ENCODE data around the gene CRIM1.

Gene CRIM1

DNA sequence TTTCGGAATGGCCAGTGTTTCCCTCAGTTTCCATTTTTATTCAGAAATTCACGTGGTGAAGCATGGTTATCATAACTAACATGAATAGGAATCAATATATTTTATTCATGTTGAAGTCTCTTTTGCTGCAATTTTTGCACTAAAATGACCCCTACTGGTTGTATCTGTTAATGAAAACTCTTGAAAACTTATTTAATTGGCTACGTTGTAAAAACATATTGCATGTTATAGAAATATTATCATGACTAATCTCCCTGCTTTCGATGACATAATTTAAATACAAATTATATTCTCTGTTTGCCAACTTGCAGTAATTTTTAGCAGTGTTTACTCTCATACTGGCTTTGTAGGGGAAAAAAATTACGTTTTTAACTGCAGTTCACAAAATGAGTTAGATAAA is 3.5 kb downstream of the CRIM1 start:
- TF ChIP-seq FOXP2 (optimal IDR thresholded peaks at IDR 0.05; ENCODE audit: borderline replicate concordance, extremely low read depth, extremely low read length, insufficient read depth) = no peak
- no peak for TF ChIP-seq POLR2AphosphoS5 (IDR thresholded peaks at IDR 0.05; ENCODE audit: low read depth, low read length)

DNA sequence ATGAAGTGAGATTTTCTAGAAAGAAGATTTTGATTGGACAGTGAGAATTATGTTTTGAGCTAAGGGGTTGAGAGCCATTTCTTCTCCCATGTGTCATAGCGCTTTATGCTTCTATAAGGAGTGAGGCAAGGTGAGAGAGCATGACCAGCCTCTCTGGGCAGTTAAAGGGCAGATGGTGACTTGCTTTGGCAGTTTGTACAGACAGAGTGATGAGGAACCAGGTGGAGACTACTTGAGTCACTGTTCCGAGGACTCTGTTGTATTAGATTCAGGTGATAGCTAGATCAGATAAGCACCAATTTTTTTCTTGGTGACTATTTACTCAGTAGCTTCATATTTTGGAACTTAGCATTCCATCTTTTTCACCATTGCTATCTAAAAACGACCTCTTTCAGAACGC is 4.5 kb downstream of the CRIM1 start:
- TF ChIP-seq POLR2AphosphoS5 (IDR thresholded peaks at IDR 0.05; ENCODE audit: low read depth, low read length) = no peak
- no peak for TF ChIP-seq FOXP2 (optimal IDR thresholded peaks at IDR 0.05; ENCODE audit: borderline replicate concordance, extremely low read depth, extremely low read length, insufficient read depth)
- TF ChIP-seq SIN3A (IDR thresholded peaks at IDR 0.05; ENCODE audit: borderline replicate concordance, insufficient read depth, low read length) = no peak
- no peak for TF ChIP-seq TAF1 (IDR thresholded peaks at IDR 0.05; ENCODE audit: borderline replicate concordance, insufficient read depth, low read length)
- TF ChIP-seq, protein P1, sequence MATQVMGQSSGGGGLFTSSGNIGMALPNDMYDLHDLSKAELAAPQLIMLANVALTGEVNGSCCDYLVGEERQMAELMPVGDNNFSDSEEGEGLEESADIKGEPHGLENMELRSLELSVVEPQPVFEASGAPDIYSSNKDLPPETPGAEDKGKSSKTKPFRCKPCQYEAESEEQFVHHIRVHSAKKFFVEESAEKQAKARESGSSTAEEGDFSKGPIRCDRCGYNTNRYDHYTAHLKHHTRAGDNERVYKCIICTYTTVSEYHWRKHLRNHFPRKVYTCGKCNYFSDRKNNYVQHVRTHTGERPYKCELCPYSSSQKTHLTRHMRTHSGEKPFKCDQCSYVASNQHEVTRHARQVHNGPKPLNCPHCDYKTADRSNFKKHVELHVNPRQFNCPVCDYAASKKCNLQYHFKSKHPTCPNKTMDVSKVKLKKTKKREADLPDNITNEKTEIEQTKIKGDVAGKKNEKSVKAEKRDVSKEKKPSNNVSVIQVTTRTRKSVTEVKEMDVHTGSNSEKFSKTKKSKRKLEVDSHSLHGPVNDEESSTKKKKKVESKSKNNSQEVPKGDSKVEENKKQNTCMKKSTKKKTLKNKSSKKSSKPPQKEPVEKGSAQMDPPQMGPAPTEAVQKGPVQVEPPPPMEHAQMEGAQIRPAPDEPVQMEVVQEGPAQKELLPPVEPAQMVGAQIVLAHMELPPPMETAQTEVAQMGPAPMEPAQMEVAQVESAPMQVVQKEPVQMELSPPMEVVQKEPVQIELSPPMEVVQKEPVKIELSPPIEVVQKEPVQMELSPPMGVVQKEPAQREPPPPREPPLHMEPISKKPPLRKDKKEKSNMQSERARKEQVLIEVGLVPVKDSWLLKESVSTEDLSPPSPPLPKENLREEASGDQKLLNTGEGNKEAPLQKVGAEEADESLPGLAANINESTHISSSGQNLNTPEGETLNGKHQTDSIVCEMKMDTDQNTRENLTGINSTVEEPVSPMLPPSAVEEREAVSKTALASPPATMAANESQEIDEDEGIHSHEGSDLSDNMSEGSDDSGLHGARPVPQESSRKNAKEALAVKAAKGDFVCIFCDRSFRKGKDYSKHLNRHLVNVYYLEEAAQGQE (IDR thresholded peaks at IDR 0.05; ENCODE audit: insufficient read depth in 1 of 2, low read depth in 2 of 2, low read length in 2 of 2) = no peak

DNA sequence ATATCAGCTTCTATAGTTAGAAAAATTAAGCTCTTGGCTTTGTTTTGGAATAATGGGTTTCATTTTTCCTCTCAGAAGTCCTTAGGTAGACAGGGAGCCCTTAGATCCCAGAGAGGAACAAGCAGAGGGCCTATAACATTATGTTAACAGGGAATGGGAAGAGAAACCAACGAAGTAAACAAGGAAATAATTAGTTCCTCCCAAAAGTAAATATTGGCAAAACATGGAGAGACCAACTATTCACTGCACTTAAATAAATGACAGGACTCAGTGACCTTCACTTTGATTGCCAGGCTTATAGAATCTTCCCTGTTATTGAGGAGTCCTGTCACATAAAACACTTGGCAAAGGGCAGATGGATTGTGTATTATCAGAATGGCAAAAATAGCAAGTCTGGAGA is 5.3 kb downstream of the CRIM1 start:
- TF ChIP-seq, protein P1 (IDR thresholded peaks at IDR 0.05; ENCODE audit: insufficient read depth in 1 of 2, low read depth in 2 of 2, low read length in 2 of 2) = no peak
- TF ChIP-seq TAF1 (IDR thresholded peaks at IDR 0.05; ENCODE audit: borderline replicate concordance, insufficient read depth, low read length) = no peak
- no peak for TF ChIP-seq POLR2AphosphoS5 (IDR thresholded peaks at IDR 0.05; ENCODE audit: low read depth, low read length)
- TF ChIP-seq SIN3A (IDR thresholded peaks at IDR 0.05; ENCODE audit: borderline replicate concordance, insufficient read depth, low read length) = no peak
- no peak for TF ChIP-seq FOXP2 (optimal IDR thresholded peaks at IDR 0.05; ENCODE audit: borderline replicate concordance, extremely low read depth, extremely low read length, insufficient read depth)

DNA sequence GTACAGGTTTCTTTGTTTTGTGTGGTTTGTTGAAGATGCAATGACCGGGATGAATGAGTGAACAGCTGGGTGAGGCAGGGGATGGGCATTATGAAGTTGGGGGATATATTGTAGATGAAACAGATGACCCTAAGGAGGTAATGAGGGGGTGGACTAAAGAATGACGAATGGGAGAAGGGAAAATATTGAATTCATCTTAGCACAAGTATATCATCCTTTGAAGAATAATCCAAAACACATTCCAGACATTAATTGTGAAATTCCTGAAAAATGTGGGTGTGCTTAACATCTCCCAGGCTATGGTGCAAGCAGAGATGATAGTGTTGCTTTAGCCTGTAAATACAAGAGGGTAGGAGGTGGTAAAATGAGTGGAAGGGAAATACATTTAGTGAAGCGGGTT is 5.8 kb downstream of the CRIM1 start:
- TF ChIP-seq FOXP2 (optimal IDR thresholded peaks at IDR 0.05; ENCODE audit: borderline replicate concordance, extremely low read depth, extremely low read length, insufficient read depth) = no peak
- TF ChIP-seq, protein P1 (IDR thresholded peaks at IDR 0.05; ENCODE audit: insufficient read depth in 1 of 2, low read depth in 2 of 2, low read length in 2 of 2) = no peak
- TF ChIP-seq SIN3A (IDR thresholded peaks at IDR 0.05; ENCODE audit: borderline replicate concordance, insufficient read depth, low read length) = no peak
- TF ChIP-seq TAF1 (IDR thresholded peaks at IDR 0.05; ENCODE audit: borderline replicate concordance, insufficient read depth, low read length) = no peak
- no peak for TF ChIP-seq POLR2AphosphoS5 (IDR thresholded peaks at IDR 0.05; ENCODE audit: low read depth, low read length)

DNA sequence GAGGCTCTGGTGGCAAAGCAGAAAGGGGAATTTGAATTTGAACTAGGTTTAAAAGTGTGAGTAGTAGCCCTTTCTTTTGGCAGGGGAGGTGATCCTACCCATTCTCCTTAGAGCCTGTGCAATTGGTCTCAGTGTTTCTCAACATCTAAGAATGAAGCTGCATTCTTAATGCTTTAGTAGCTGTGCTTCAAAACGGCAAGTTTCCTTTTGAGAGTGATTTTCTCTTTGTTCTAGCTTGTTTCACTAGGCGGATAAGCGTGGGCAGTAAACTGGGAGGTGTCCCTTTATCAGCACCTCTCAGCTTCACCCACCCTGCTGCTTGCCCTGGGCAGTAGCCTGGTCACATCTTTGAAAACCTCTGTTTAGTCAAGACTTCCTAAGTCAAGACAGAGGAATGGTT is 6.7 kb downstream of the CRIM1 start:
- TF ChIP-seq TAF1 (IDR thresholded peaks at IDR 0.05; ENCODE audit: borderline replicate concordance, insufficient read depth, low read length) (no peak), POLR2AphosphoS5 (IDR thresholded peaks at IDR 0.05; ENCODE audit: low read depth, low read length) (no peak), SIN3A (IDR thresholded peaks at IDR 0.05; ENCODE audit: borderline replicate concordance, insufficient read depth, low read length) (no peak), FOXP2 (optimal IDR thresholded peaks at IDR 0.05; ENCODE audit: borderline replicate concordance, extremely low read depth, extremely low read length, insufficient read depth) (no peak)
- TF ChIP-seq, protein P1 (IDR thresholded peaks at IDR 0.05; ENCODE audit: insufficient read depth in 1 of 2, low read depth in 2 of 2, low read length in 2 of 2) = no peak
